ENCODE data around the gene PAX4.
"Not testable (repeated sequence)": the region's sequence is repeated elsewhere in the genome, so short reads cannot be mapped to it uniquely, and the experiment has no call there.

PAX4 gene

GRCh38 chr7:127585044-127585953 lies 32.6 kb downstream of the PAX4 start, which contains the start of gene GCC1:
TSS of gene GCC1 (minus strand) at chr7:127585596. CDS start at chr7:127585182, 414 bp downstream.
- DNase-seq (ENCODE audit: low spot score): peak; percentile 93

GRCh38 chr7:127584648-127585043 lies 33.3 kb downstream of the PAX4 start:
- DNase-seq (ENCODE audit: low spot score): no peak

GRCh38 chr7:127582361-127582760 lies 35.6 kb downstream of the PAX4 start:
- DNase-seq (ENCODE audit: low spot score): no peak

- DNase-seq (ENCODE audit: low spot score): no peak
Measured at GRCh38 chr7:127581716-127582115, 36.2 kb downstream of the PAX4 start.

- no peak for DNase-seq (ENCODE audit: low spot score)
Measured at GRCh38 chr7:127580612-127581011, 37.3 kb downstream of the PAX4 start.

- no peak for DNase-seq (ENCODE audit: low spot score)
Measured at GRCh38 chr7:127578711-127579275, 39.1 kb downstream of the PAX4 start.

GRCh38 chr7:127578036-127578684 lies 39.8 kb downstream of the PAX4 start:
- no peak for DNase-seq (ENCODE audit: low spot score)

- DNase-seq (ENCODE audit: low spot score): no peak
Measured at GRCh38 chr7:127571741-127572505, 46.0 kb downstream of the PAX4 start.

GRCh38 chr7:127568034-127568433 lies 49.9 kb downstream of the PAX4 start:
- DNase-seq (ENCODE audit: low spot score): not testable (repeated sequence)

- DNase-seq (ENCODE audit: low spot score): no peak
Measured at GRCh38 chr7:127566242-127566641, 51.7 kb downstream of the PAX4 start.

Measured in CD4-positive, alpha-beta T cell treated with Interleukin-2 at 100 ng/mL for 4 hours (primary cell).